ENCODE results near the gene SOX13. TPM values are rescaled to one million over a fixed set of nuclear protein-coding genes. Genes with fewer than 3 reads are reported as not detected.

SOX13 gene
- total RNA-seq, 1 experiment from 2014 or later: 35.6 TPM

DNA sequence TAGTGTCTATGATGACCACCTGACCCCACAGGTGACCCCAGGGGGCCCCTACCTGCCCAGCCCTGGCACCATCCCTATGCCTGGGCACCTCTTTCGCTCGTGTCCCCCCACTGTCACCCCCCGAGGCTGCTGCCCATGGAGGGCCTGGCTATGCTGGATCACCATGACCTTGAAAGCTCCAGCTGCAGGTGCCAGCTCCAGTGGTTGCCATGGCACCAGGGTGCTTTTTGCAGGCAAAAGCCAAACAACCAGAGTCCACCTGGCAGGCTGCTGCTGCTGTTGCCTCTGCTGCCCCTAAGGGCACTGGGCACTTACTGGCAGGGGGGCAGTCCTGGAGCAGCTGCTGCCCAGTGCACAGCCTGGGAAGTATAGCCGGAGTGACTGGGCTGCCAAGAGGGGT, 57.3 kb downstream of the SOX13 start:
- H3K4me3 ChIP-seq (replicated peaks in 1 of 2; ENCODE audit: low read depth in 1 of 2, low read length in 2 of 2): no peak overlapping the region
- no peaks in the 10 kb centered on the region for H4K20me1 ChIP-seq (ENCODE audit: insufficient read depth)
- no peaks in the 10 kb centered on the region for H3K27me3 ChIP-seq (ENCODE audit: insufficient read depth, low read length)
- peak overlapping the region; percentile 60; the same call in 1 of the 2 replicates for H3K4me2 ChIP-seq (ENCODE audit: low read length)
- H3K9me3 ChIP-seq (ENCODE audit: control insufficient read depth in 1 of 2, insufficient read depth in 1 of 2, low read depth in 1 of 2, low read length in 2 of 2): no peaks in the 10 kb centered on the region
- no peaks in the 10 kb centered on the region for H3K36me3 ChIP-seq (ENCODE audit: control insufficient read depth in 1 of 2, insufficient read depth in 2 of 2, low read length in 2 of 2)
- no peak overlapping the region for H2AFZ ChIP-seq (ENCODE audit: low read depth, low read length, poor library complexity, severe bottlenecking)
- H3K4me1 ChIP-seq (ENCODE audit: control insufficient read depth in 1 of 2, insufficient read depth in 2 of 2, low read length in 2 of 2): peaks cover 21 to 45% of the 10 kb centered on the region in 2 experiments
- no peak overlapping the region for H3K27ac ChIP-seq (ENCODE audit: low read depth, low read length)
- TF ChIP-seq POLR2A (IDR thresholded peaks at IDR 0.05; ENCODE audit: borderline replicate concordance, extremely low read depth, insufficient read depth, insufficient read length): no peak
- no peak for TF ChIP-seq EZH2phosphoT487 (IDR thresholded peaks at IDR 0.05; ENCODE audit: borderline replicate concordance)
- no peak for TF ChIP-seq YY1 (IDR thresholded peaks at IDR 0.05; ENCODE audit: extremely low read depth, insufficient replicate concordance, low read depth, low read length)
- BruUV-seq (replicated peaks): no TSS peak
- CTCF ChIA-PET: interaction anchor here (0.8 to 7.6 kb wide), 7 partner anchors 9 to 270 kb away, joined by 3 to 246 read pairs (median 5); no protein-coding TSS in a partner anchor
- H3K9me2 ChIP-seq (ENCODE audit: insufficient read depth): no peaks in the 10 kb centered on the region
- H3K9ac ChIP-seq (ENCODE audit: low read length): no peak overlapping the region
- DNase-seq (ENCODE audit: low read depth, low spot score) (no peak), ATAC-seq (no peak)
- POLR2A ChIA-PET: interaction anchor here (1.2 to 1.7 kb wide), 3 partner anchors 22 to 270 kb away, joined by 3 to 9 read pairs (median 3); partner anchors contain the start of gene SNRPE
- intact Hi-C loops (cut with micrococcal nuclease): no loop called here
- H3K79me2 ChIP-seq (ENCODE audit: insufficient read depth, low read length): no peaks in the 10 kb centered on the region
- RAD21 ChIA-PET (ENCODE audit: low non-redundant PET in 1 of 2, low total read pairs in 2 of 2, uncharacterized antibody in 2 of 2, unreplicated experiment in 2 of 2): interaction anchor here in 1 of 2 experiments (1.3 kb wide), 1 partner anchor 260 kb away, joined by 4 read pairs; no protein-coding TSS in a partner anchor

DNA sequence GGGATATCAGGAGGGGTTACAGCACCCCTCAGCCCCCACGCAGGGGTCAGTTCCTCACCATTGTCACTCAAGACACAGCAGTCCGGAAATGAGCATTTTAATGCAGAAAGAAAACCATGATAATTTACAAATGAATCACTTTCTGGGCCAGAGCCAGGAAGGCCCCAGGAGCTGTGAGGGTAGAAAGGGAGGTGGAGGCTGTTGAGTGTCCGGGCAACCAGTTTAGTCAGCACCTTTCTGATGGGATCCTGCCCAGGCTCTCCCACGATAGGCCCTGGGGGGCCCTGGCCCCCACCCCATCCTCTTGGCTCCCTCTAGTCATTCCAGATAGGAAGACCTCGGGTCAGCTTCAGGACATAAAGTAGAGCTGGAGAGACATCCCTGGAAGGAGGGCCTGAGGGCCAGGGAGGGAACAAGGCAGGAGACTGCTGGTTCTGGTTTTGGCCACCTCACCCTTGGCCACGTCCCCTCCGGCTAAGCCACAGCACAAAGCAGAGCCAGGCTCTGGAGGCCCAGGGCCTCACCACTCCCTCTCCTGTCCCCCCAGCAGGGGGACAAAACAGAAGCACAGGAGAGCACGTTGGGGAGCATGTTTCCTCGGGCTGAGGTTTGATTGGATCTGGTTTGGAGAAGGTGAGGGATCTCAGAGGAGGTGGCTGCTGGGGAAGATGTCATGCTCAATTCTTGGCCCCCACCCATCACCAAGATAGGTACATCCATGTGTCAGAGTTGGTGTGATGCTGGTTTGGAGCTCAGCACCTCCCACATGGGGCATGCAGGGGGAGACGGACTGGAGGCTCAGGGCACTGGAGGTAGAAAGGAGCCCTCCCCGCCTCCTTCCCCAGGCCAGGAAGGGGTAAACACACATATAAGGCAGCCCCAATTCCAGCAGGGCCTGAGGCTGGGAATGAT, 58.3 kb downstream of the SOX13 start:
- DNase-seq (ENCODE audit: low read depth, low spot score) (peak; percentile 38), ATAC-seq (peak; percentile 33)
- H2AFZ ChIP-seq (ENCODE audit: low read depth, low read length, poor library complexity, severe bottlenecking): no peak overlapping the region
- no peaks in the 10 kb centered on the region for H3K27me3 ChIP-seq (ENCODE audit: insufficient read depth, low read length)
- no peaks in the 10 kb centered on the region for H4K20me1 ChIP-seq (ENCODE audit: insufficient read depth)
- CTCF ChIA-PET: interaction anchor here (0.8 to 7.6 kb wide), 7 partner anchors 20 to 271 kb away, joined by 3 to 246 read pairs (median 3); partner anchors contain the start of gene ETNK2
- no peaks in the 10 kb centered on the region for H3K79me2 ChIP-seq (ENCODE audit: insufficient read depth, low read length)
- H3K9me3 ChIP-seq (ENCODE audit: control insufficient read depth in 1 of 2, insufficient read depth in 1 of 2, low read depth in 1 of 2, low read length in 2 of 2): no peaks in the 10 kb centered on the region
- peaks cover 21 to 45% of the 10 kb centered on the region in 2 experiments for H3K4me1 ChIP-seq (ENCODE audit: control insufficient read depth in 1 of 2, insufficient read depth in 2 of 2, low read length in 2 of 2)
- no peaks in the 10 kb centered on the region for H3K9me2 ChIP-seq (ENCODE audit: insufficient read depth)
- TF ChIP-seq POLR2A (IDR thresholded peaks at IDR 0.05; ENCODE audit: borderline replicate concordance, extremely low read depth, insufficient read depth, insufficient read length) (no peak), EGR1 (IDR thresholded peaks at IDR 0.05; ENCODE audit: low read depth) (no peak), JUND (IDR thresholded peaks at IDR 0.05) (peak; percentile 64; the same call in 1 of the 2 replicates), ELF1 (IDR thresholded peaks at IDR 0.05; ENCODE audit: borderline replicate concordance, low read depth) (no peak), POLR2AphosphoS5 (IDR thresholded peaks at IDR 0.05; ENCODE audit: low read depth, low read length) (peak; percentile 37), FOSL1 (IDR thresholded peaks at IDR 0.05; ENCODE audit: low read depth) (peak; percentile 78), SIN3A (IDR thresholded peaks at IDR 0.05; ENCODE audit: low read depth) (no peak)
- TF ChIP-seq, protein P1, sequence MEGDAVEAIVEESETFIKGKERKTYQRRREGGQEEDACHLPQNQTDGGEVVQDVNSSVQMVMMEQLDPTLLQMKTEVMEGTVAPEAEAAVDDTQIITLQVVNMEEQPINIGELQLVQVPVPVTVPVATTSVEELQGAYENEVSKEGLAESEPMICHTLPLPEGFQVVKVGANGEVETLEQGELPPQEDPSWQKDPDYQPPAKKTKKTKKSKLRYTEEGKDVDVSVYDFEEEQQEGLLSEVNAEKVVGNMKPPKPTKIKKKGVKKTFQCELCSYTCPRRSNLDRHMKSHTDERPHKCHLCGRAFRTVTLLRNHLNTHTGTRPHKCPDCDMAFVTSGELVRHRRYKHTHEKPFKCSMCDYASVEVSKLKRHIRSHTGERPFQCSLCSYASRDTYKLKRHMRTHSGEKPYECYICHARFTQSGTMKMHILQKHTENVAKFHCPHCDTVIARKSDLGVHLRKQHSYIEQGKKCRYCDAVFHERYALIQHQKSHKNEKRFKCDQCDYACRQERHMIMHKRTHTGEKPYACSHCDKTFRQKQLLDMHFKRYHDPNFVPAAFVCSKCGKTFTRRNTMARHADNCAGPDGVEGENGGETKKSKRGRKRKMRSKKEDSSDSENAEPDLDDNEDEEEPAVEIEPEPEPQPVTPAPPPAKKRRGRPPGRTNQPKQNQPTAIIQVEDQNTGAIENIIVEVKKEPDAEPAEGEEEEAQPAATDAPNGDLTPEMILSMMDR (IDR thresholded peaks at IDR 0.05 in 2 of 3, conservative IDR thresholded peaks at IDR 0.05 in 1 of 3; ENCODE audit: borderline replicate concordance in 1 of 3, insufficient read depth in 1 of 3, low read depth in 2 of 3, low read length in 2 of 3): peak in 2 of 3 experiments; percentile 20 to 24; a peak in 1 of 6 replicates
- peak overlapping the region in 1 of 2 experiments; percentile 5; a peak in 1 of 4 replicates for H3K4me3 ChIP-seq (replicated peaks in 1 of 2; ENCODE audit: low read depth in 1 of 2, low read length in 2 of 2)
- BruUV-seq (replicated peaks): no TSS peak
- H3K4me2 ChIP-seq (ENCODE audit: low read length): peak overlapping the region; percentile 60
- no peaks in the 10 kb centered on the region for H3K36me3 ChIP-seq (ENCODE audit: control insufficient read depth in 1 of 2, insufficient read depth in 2 of 2, low read length in 2 of 2)
- H3K27ac ChIP-seq (ENCODE audit: low read depth, low read length): peak overlapping the region; percentile 23
- intact Hi-C loops (cut with micrococcal nuclease): no loop called here
- POLR2A ChIA-PET: interaction anchor here (0.9 to 1.2 kb wide), 3 partner anchors 23 to 260 kb away, joined by 3 read pairs; no protein-coding TSS in a partner anchor
- RAD21 ChIA-PET (ENCODE audit: low non-redundant PET in 1 of 2, low total read pairs in 2 of 2, uncharacterized antibody in 2 of 2, unreplicated experiment in 2 of 2): interaction anchor here (0.6 to 1.3 kb wide), 4 partner anchors 183 to 264 kb away, joined by 3 to 4 read pairs (median 4); no protein-coding TSS in a partner anchor
- peak overlapping the region; percentile 33 for H3K9ac ChIP-seq (ENCODE audit: low read length)
